Measurements from ENCODE around the gene DNAJA3.

DNAJA3 gene

GRCh38 chr16:4435337-4436067 lies 9.8 kb downstream of the DNAJA3 start:
- no peak for DNase-seq

GRCh38 chr16:4437366-4437765 lies 11.7 kb downstream of the DNAJA3 start:
- DNase-seq: no peak

DNA sequence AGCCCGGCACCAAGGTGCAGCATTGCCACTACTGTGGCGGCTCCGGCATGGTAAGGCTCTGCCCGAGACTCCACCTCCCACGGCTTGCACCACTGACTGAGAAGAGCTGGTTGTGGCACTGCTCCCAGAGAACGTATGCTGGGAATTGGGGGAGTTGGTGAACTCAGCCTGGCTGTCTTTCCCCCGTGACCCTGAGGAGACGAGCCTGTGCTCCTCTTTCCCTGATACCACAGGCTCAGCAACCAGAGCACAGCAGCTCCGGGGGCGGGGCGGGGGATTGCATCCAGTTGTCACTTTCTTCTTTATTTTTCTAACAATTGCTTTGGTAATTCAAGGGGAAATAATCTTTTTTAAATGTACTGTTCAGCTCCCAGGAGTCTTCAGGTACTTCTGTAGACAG lies 16.7 kb downstream of the DNAJA3 start:
- no peak for DNase-seq

DNA sequence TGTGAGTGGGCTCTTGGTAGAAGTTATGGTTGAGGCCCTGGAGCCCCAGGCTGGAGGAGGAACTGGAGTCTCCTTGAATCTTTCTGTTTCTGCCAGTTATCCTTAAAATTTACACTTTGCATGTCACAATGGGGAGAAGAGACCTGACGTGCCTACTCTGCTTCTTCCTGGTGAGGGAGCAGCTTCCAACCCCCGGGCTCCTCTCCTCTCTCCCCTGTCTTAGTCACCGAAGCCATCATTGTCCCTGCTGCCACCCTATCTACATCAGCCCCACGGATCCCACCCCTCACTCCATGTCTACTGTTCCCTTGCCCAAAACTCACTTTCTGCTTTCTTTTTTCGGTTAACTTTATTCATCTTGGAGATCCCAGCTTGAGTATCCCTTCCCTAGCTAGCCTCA lies 17.6 kb downstream of the DNAJA3 start:
- no peak for DNase-seq

GRCh38 chr16:4443986-4444385 lies 18.3 kb downstream of the DNAJA3 start:
- DNase-seq: no peak

DNA sequence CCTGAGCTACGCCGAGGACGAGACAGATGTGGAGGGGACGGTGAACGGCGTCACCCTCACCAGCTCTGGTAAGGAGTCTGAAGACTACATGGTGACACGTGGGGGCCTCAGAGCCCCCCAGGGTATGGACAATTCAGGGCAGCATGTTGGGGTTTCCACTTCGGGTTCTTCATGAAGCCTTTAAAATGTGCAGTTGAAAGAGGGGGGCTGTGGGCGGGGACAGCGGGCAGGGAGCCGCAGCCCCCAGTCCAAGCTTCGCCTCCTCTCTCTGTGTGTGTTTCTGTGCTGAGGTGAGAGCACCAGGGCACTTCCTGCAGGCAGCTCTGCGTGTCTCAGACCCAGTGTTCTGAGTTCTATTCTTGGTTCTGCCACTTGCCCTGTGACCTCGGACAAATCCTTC lies 24.8 kb downstream of the DNAJA3 start:
- DNase-seq: no peak

- DNase-seq: no peak
Observed at GRCh38 chr16:4450931-4451519, 25.4 kb downstream of the DNAJA3 start.

GRCh38 chr16:4452674-4453073 lies 27.0 kb downstream of the DNAJA3 start:
- no peak for DNase-seq

- DNase-seq: no peak
Observed at GRCh38 chr16:4454623-4455022, 29.0 kb downstream of the DNAJA3 start.

DNA sequence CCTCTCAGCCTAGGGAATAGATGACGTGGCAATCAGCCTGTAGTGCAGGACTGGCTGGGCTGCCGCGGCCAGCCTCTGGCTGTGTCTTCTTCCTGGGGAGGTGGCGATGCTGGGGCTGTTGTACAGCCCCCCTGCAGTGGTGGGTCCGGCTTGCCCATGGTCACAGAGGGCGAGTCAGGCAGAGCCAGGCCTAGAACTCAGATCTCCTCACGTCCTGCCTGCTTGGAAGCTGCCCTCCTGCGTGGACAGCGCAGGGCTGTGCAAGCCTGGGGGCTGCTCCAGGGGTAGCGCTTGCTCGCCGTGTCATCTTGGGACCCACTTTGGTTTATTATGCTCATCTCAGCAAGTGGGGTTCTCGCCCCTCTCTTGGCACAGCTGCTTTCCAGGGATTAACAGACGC lies 29.4 kb downstream of the DNAJA3 start:
- DNase-seq: no peak

DNA sequence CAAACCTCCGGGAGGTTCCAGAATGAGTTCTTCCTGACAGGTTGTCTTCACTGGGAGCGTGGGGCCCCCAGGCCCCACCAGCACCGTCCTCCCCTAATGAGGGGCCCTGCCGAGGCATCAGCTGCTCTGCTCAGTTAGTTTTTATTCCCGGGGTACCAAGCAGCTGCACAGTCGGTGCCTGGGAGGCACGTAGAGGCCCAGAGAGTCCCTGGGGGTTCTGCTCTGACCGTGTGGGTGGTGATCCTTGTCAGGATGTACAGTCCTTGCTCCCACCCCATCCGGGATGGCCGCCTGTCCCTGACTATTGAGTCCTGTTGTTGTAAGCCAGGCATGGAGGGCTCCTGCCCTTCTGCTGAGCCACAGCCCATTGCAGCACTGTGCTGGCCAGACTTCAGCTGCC lies 30.3 kb downstream of the DNAJA3 start:
- DNase-seq: no peak

DNA sequence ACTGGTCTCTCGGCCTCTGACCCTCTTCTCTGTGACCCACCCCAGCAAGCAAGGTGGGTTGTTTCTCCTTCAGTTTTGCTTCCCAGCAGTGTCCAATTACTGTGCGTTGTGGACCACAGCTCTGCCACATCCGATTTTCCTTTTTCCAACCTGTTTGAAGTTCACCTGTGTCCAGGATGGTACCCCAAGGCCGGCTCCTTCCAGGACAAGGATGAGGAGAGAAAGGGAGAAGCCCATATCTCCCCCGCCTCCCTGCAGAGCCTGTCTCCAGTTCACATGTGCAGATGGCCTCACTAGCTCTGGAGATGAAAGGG lies 35.2 kb downstream of the DNAJA3 start:
- DNase-seq: no peak

- DNase-seq: no peak
Observed at GRCh38 chr16:4461250-4462085, 35.8 kb downstream of the DNAJA3 start.

DNA sequence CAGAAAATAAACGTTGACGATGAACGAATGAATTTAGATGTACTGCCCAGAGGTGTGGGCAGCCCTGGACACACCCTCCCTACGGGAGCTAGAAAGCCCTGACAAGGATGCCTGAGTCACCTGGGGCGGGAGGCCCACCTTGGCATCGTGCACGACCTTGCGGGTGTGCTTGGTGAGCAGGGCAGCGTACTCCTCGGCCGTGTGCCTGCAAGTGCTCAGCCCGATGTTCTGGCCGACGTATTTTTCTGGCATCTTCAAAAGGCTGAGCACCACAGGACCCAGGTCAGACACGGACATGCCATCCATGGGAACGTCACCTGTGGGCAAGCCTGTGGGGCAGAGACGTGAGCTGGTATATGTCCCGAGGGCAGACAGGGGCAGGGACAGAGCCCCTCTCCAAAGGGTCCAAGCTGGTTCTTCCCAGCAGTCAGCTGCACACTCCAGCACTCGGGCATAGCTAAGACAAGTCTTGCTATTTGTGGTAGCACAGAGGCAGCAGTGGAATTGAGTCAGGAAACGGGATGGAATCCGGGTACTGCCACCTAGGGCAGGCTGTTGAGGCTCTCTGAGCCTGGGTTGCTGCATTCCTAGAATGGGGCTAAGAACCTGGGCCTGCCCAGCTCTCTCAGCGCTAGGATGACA lies 38.0 kb downstream of the DNAJA3 start:
- DNase-seq: no peak

GRCh38 chr16:4465977-4466779 lies 40.5 kb downstream of the DNAJA3 start:
- DNase-seq: no peak

DNA sequence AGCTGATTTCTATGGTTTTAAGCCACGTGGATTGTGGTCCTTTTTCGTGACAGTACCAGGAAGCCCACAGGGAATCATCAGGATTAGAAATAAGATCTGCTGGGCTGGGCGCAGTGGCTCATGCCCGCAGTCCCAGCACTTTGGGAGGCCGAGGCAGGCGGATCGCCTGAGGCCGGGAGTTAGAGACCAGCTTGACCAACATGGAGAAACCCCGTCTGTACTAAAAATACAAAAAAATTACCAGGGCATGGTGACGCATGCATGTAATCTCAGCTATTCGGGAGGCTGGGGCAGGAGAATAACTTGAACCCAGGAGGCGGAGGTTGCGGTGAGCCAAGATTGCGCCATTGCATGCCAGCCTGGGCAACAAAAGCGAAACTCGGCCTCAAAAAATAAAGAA lies 42.2 kb downstream of the DNAJA3 start:
- DNase-seq: no peak

DNA sequence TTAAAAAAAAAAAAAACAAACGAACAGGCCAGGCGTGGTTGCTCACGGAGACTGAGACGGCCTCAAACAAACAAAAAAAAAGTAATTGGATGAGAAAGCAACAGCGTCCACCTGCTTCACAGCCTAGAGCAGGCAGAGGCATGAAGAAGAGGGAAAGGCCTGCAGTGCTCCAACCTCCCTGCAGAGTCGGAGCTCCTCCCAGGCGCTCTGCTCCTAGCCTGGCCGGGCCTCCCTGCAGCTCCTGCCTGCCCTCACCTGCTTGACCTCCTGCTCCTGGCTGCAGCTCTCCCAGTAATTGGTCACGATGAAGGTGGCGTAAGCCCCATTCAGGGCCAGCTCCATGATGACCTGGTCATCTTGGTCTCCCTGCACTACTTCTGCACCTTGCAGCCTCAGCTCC lies 43.3 kb downstream of the DNAJA3 start:
- no peak for DNase-seq

GRCh38 chr16:4471869-4472268 lies 46.2 kb downstream of the DNAJA3 start:
- no peak for DNase-seq

- DNase-seq: no peak
Observed at GRCh38 chr16:4472880-4473279, 47.2 kb downstream of the DNAJA3 start.

DNA sequence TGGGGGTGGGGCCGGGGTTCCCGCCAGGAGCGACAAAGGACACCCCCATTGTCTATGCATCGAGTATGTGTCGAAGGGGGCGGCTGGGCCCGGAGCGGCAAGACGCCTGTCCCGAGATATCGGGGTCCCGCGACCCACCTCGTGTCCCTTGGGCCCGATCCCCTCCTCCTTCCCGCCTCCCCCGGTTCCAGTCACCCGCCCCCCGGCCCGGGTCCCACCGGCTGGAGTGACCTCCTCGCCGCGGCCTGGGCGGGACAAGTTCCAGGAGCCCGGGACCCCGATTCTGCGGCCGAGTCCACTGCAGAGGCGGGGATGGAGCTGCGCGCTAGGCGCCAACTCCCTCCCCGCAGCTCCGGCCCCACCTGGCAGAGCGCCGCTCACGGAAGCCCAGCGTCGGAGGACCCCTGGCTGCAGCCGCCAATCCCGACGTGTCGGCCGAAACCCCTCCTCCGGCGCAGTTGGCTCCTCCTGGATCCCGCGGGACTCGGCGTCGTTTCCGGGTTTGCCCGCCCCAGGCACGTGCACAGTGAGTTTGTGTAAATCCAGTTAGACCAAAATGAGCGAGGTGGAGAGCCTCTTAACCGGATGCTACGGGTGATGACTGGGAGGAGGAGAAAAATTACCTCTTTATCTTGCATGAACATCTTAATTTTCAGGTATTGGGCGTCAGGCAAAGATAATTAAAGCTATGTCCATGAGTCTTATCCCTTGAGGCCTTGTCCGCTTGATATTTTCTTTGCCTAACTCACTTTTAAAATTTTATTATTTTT lies 48.7 kb downstream of the DNAJA3 start, which contains the start of gene NMRAL1:
Gene NMRAL1 (minus strand): TSS at position 434 of the 770 bp plus-strand sequence. CDS start 493 bp downstream, outside the sequence.
- DNase-seq: no peak

DNA sequence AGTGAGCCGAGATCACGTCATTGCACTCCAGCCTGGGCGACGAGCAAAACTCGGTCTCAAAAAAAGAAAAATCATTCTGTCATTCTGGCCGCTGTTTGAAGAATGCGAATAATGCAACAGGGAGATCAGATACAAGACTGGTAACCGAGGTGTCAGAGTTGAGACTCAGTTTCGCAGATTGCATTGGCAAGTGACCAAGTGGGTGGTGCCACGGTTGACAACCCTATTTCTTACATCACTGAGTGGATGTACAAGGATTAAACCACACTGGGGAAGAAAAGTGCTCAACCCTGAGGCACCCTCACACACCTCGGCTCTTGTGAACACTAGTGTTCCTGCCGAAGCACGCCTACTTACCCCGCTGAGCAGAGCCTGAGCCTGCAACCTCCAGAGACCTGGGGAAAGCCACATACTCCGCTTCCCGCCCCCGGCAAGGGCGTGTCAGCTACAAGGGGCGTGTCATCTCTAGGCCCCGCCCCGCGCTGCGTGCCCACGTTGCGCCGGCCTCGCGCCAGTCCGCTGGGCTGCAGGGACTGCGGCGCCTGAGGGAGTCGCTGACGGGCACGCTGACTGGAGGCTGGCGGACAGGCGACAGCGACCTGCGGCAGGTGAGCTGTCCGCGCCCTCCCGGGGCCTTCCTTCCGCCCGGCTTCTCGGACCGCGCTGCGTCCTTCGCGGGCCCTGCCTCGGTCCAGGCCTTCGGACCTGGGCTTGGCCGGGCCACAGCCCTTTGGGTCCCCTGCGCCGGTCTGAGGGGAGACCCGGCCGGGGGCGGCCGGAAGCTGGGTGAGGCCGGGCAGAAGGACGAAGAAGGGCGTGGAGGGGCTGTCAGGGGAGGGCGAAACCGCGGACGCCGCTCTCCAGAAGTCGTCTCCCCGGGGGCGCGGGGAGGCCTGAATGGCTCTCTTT lies 50.5 kb downstream of the DNAJA3 start, which contains the start of gene HMOX2:
Gene HMOX2 (plus strand): TSS at position 519 of the 909 bp plus-strand sequence. CDS start 29,127 bp downstream, outside the sequence.
- DNase-seq: peak; percentile 79
